ENCODE data around the gene CYSLTR2. TPM values are rescaled to one million over a fixed set of nuclear protein-coding genes. Genes with fewer than 3 reads are reported as not detected.
A peak's percentile ranks its signal among the peaks of the same experiment; 100 is the strongest.

CYSLTR2 gene
- total and polyA plus RNA-seq, 9 of the 15 experiments (the other 6 are each of a cell fraction or from before 2014, with no cell fraction given): not detected

GRCh38 chr13:48626077-48626449 lies 27.7 kb upstream of the CYSLTR2 start (continued):
- TF ChIP-seq ZHX1 (conservative IDR thresholded peaks at IDR 0.05; ENCODE audit: low read length): no peak
- no peak for TF ChIP-seq RHOXF2B (CRISPR knock-in tag; conservative IDR thresholded peaks at IDR 0.05)
- TF ChIP-seq TCF3 (CRISPR knock-in tag; IDR thresholded peaks at IDR 0.05): peak; percentile 89
- TF ChIP-seq ASH1L (IDR thresholded peaks at IDR 0.05; ENCODE audit: borderline replicate concordance, low read depth, partially characterized antibody): no peak
- TF ChIP-seq HDAC6 (IDR thresholded peaks at IDR 0.05; ENCODE audit: low read depth, low read length): no peak
- no peak for TF ChIP-seq E4F1 (CRISPR knock-in tag; IDR thresholded peaks at IDR 0.05; ENCODE audit: borderline replicate concordance)
- TF ChIP-seq CTBP1 (IDR thresholded peaks at IDR 0.05; ENCODE audit: borderline replicate concordance): no peak
- TF ChIP-seq ZNF24 (IDR thresholded peaks at IDR 0.05): peak; percentile 68
- no peak for TF ChIP-seq NR2C2 (CRISPR knock-in tag; IDR thresholded peaks at IDR 0.05)
- no peak for TF ChIP-seq NR2C2 (tag; IDR thresholded peaks at IDR 0.05)
- TF ChIP-seq ATF3 (IDR thresholded peaks at IDR 0.05): peak; percentile 83
- no peak for TF ChIP-seq ATF3 (CRISPR knock-in tag; conservative IDR thresholded peaks at IDR 0.05)
- TF ChIP-seq ZNF780A (CRISPR knock-in tag; IDR thresholded peaks at IDR 0.05): no peak
- no peak for TF ChIP-seq HMBOX1 (IDR thresholded peaks at IDR 0.05)
- TF ChIP-seq RAD51 (IDR thresholded peaks at IDR 0.05; ENCODE audit: borderline replicate concordance, low read depth): no peak
- TF ChIP-seq FOXM1 (IDR thresholded peaks at IDR 0.05; ENCODE audit: low read depth): peak; percentile 95
- peak; percentile 92; the same call in 1 of the 2 replicates for TF ChIP-seq FOXM1 (CRISPR knock-in tag; IDR thresholded peaks at IDR 0.05; ENCODE audit: low read depth)
- no peak for TF ChIP-seq HINFP (tag; conservative IDR thresholded peaks at IDR 0.05; ENCODE audit: low read depth)
- TF ChIP-seq PATZ1 (CRISPR knock-in tag; IDR thresholded peaks at IDR 0.05; ENCODE audit: borderline replicate concordance): no peak

Measured in K562 (cell line).